ENCODE measurements around the gene ZGPAT. TPM values are rescaled to one million over a fixed set of nuclear protein-coding genes. Genes with fewer than 3 reads are reported as not detected.

Gene ZGPAT
- total and polyA plus RNA-seq, 2 of the 8 experiments (the other 6 are each of a cell fraction or from before 2014, with no cell fraction given): 14.5 to 21.4 TPM

DNA sequence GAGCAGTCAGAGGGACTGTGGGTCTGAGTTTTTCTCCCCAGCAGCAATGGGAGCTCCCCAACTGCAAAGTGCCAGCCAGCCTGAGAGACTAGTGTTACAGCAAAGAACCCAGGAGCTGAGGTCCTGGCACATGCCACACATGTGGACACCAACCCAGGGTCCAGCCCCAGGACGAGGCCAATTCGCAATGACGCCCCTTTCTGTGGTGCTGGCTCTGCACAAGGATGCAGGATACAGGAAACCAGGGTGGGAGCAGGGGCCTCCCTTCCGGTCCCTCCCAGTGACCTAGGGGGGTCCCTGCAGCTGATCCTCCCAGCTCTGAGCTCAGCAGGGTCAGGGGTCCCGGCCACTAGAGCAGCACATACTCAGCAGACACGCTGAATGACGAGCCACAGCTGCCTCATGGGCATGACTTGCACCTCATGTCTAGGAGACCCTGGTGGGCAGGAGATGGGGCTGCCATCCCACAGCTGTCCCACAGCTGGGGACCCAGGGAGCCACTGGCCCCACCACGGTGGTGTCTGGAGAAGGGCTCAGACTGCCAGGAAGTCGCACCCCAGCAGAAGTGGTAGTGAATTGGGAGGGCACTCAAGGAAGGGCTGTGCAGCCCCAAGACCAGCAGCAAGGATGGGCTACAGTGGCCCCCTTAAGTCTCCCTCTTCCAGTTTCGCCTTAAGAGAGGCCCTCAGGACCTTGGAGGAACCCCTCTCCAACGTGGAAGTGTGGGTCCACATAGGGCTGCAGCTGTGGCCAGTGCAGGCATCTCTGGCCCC, 3.7 kb upstream of the ZGPAT start:
- Histone ChIP-seq H4K5ac (ENCODE audit: insufficient read length, low read depth, low read length) (no peak overlapping the region), H4K91ac (replicated peaks; ENCODE audit: insufficient read length, low read length) (no peak overlapping the region), H2BK5ac (ENCODE audit: low read depth, low read length) (no peak overlapping the region), H3K4me2 (ENCODE audit: insufficient read depth in 1 of 2, low read depth in 2 of 2, low read length in 2 of 2) (no peak overlapping the region), H4K8ac (ENCODE audit: extremely low read depth, insufficient read depth, low read length) (no peak overlapping the region), H3K4me3 (ENCODE audit: extremely low read depth in 1 of 4, insufficient read depth in 2 of 4, low read depth in 3 of 4, low read length in 4 of 4) (no peak overlapping the region), H3K9ac (replicated peaks in 1 of 4; ENCODE audit: extremely low read depth in 1 of 4, low read depth in 3 of 4, low read length in 3 of 4) (no peak overlapping the region), H3K4me1 (replicated peaks in 1 of 4; ENCODE audit: control insufficient read depth in 3 of 4, insufficient read depth in 4 of 4, low read length in 3 of 4) (peaks cover 0 to 11% (median 6%) of the 10 kb centered on the region in 4 experiments; a peak in 5 of 7 replicates), H3K27me3 (replicated peaks in 1 of 4; ENCODE audit: control insufficient read depth in 3 of 4, extremely low read depth in 1 of 4, insufficient read depth in 3 of 4, low read length in 3 of 4) (no peaks in the 10 kb centered on the region), H3K79me1 (ENCODE audit: low read depth, low read length) (peaks cover 6% of the 10 kb centered on the region; the same call in 1 of the 2 replicates), H3K23me2 (ENCODE audit: low read depth, low read length) (peaks cover 5% of the 10 kb centered on the region; the same call in 1 of the 2 replicates), H2BK120ac (replicated peaks; ENCODE audit: low read depth, low read length) (no peak overlapping the region), H3K14ac (ENCODE audit: insufficient read length) (no peak overlapping the region), H3K27ac (ENCODE audit: low read depth, low read length) (no peak overlapping the region), H4K20me1 (replicated peaks in 1 of 2; ENCODE audit: control insufficient read depth in 1 of 2, insufficient read depth in 2 of 2, low read length in 2 of 2) (peaks cover 8 to 17% of the 10 kb centered on the region in 2 experiments), H2BK20ac (ENCODE audit: low read length) (no peak overlapping the region), H3K4ac (replicated peaks; ENCODE audit: insufficient read length, low read depth, low read length) (no peak overlapping the region), H3K79me2 (ENCODE audit: control insufficient read depth in 1 of 2, insufficient read depth in 2 of 2, low read length in 2 of 2) (peaks cover 0 to 23% of the 10 kb centered on the region in 2 experiments; a peak in 3 of 4 replicates), H3K9me3 (ENCODE audit: insufficient read depth in 2 of 2, low read depth in 1 of 2, low read length in 1 of 2) (no peaks in the 10 kb centered on the region), H2AFZ (ENCODE audit: low read length) (no peak overlapping the region), H3K23ac (ENCODE audit: insufficient read length) (no peak overlapping the region), H2BK15ac (ENCODE audit: low read length) (no peak overlapping the region), H2BK12ac (ENCODE audit: low read depth, low read length) (no peak overlapping the region), H2AK5ac (ENCODE audit: low read depth, low read length) (no peak overlapping the region), H3K18ac (ENCODE audit: extremely low read depth, low read length) (no peak overlapping the region), H3K56ac (replicated peaks; ENCODE audit: insufficient read length, low read depth, low read length) (no peak overlapping the region), H3K36me3 (ENCODE audit: control insufficient read depth in 2 of 4, insufficient read depth in 4 of 4, low read length in 3 of 4) (peaks cover 3 to 18% (median 8%) of the 10 kb centered on the region in 4 experiments; a peak in 5 of 8 replicates)
- DNase-seq (ENCODE audit: low read depth in 1 of 2, low spot score in 2 of 2) (no peak), FAIRE-seq (no peak)
- ChIA-PET POLR2A (ENCODE audit: partially characterized antibody) (interaction anchor here (0.6 to 4.7 kb wide), 9 partner anchors 7 to 161 kb away, joined by 3 to 49 read pairs (median 3); partner anchors contain the start of genes SLC2A4RG, TNFRSF6B and TPD52L2), CTCF (ENCODE audit: partially characterized antibody) (interaction anchor here (0.8 kb wide), 1 partner anchor 71 kb away, joined by 3 read pairs; no protein-coding TSS in a partner anchor)
- 87% methylated on average over 11 of the region's 11 CpGs; no CpG with 5 or more reads in 1 of the 2 experiments for WGBS, 2 experiments (ENCODE audit: extremely low coverage in 1 of 2, insufficient coverage in 1 of 2, insufficient read length in 1 of 2, insufficient replicate concordance in 2 of 2, low coverage in 1 of 2, low lambda C conversion rate in 2 of 2, missing lambda C conversion rate in 1 of 2)
- TF ChIP-seq JUND (IDR thresholded peaks at IDR 0.05; ENCODE audit: low read length): no peak
- TF ChIP-seq, protein P1, sequence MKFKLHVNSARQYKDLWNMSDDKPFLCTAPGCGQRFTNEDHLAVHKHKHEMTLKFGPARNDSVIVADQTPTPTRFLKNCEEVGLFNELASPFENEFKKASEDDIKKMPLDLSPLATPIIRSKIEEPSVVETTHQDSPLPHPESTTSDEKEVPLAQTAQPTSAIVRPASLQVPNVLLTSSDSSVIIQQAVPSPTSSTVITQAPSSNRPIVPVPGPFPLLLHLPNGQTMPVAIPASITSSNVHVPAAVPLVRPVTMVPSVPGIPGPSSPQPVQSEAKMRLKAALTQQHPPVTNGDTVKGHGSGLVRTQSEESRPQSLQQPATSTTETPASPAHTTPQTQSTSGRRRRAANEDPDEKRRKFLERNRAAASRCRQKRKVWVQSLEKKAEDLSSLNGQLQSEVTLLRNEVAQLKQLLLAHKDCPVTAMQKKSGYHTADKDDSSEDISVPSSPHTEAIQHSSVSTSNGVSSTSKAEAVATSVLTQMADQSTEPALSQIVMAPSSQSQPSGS (IDR thresholded peaks at IDR 0.05; ENCODE audit: low read length): no peak
- TF ChIP-seq RFX5 (IDR thresholded peaks at IDR 0.05; ENCODE audit: borderline replicate concordance, low read depth, low read length): no peak
- TF ChIP-seq, protein P2, sequence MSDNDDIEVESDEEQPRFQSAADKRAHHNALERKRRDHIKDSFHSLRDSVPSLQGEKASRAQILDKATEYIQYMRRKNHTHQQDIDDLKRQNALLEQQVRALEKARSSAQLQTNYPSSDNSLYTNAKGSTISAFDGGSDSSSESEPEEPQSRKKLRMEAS (IDR thresholded peaks at IDR 0.05): no peak
- TF ChIP-seq TEAD4 (IDR thresholded peaks at IDR 0.05; ENCODE audit: low read depth, low read length): no peak
- no peak for TF ChIP-seq KDM5A (IDR thresholded peaks at IDR 0.05; ENCODE audit: low read length)
- TF ChIP-seq SUZ12 (IDR thresholded peaks at IDR 0.05; ENCODE audit: low read length): no peak
- TF ChIP-seq TAF1 (IDR thresholded peaks at IDR 0.05; ENCODE audit: low read depth, low read length): no peak
- TF ChIP-seq ASH2L (IDR thresholded peaks at IDR 0.05; ENCODE audit: low read length): no peak

Measured in H1 (cell line).